ENCODE data around the gene INPP4A. TPM values are rescaled to one million over a fixed set of nuclear protein-coding genes. Genes with fewer than 3 reads are reported as not detected.

The INPP4A gene
- polyA plus RNA-seq, 1 donor from 2014 or later, result 51.4 TPM

DNA sequence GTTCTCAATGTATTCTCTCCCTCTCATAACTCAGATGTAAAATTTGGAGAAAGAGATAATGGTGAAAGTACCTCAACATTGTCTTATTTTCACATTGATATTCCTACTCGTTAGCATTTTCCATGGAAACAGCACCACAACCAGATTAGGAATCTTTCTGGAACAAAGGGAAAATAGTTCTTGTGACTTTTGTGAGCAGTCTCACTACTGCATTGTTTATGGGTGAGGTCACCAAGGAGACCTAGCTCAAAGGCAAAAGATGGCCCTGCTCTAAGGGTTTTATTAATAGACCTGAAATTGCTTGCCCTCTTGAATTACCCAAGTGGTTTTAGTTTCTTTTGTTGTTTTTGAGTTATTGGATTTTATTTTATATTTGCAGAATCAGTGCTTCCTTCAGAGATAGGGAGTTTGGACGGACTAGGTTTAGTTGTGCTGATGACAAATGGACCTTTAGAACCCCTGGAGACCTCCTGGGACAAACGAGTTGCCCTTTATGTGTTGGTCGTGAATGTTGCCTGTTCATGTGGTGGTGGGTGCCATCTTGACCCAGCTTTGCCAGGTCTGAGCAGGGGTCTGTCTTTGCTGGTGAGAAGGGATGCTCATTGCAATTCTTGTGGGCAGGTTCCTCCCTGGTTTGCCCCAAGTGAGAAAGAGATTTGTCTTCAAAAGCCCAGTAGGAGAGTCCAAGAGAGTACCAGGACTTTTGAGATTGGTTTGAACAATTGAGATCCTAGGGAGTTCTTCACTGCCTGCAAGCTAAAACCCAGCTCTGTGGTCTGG is 58.1 kb downstream of the INPP4A start:
- Histone ChIP-seq H4K20me1 (ENCODE audit: insufficient read depth) (no peaks in the 10 kb centered on the region), H3K79me2 (replicated peaks; ENCODE audit: insufficient read depth, low read length) (no peaks in the 10 kb centered on the region), H3K9me2 (ENCODE audit: insufficient read depth, low read length) (no peaks in the 10 kb centered on the region), H2AFZ (ENCODE audit: low read depth, low read length) (no peak overlapping the region), H3K27ac (ENCODE audit: low read length) (peak overlapping the region; percentile 53), H3K4me2 (ENCODE audit: low read length) (no peak overlapping the region), H3K4me3 (ENCODE audit: low read length) (no peak overlapping the region), H3K27me3 (ENCODE audit: insufficient read depth, low read depth, low read length) (no peaks in the 10 kb centered on the region), H3K9ac (ENCODE audit: low read length) (no peak overlapping the region), H3K9me3 (ENCODE audit: low read length) (no peaks in the 10 kb centered on the region), H3K36me3 (ENCODE audit: insufficient read depth, low read length) (no peaks in the 10 kb centered on the region), H3F3A (ENCODE audit: insufficient read depth, low read length, poor library complexity, severe bottlenecking) (no peaks in the 10 kb centered on the region)
- TF ChIP-seq EP300 (conservative IDR thresholded peaks at IDR 0.05; ENCODE audit: poor library complexity, severe bottlenecking) (no peak), SMC3 (conservative IDR thresholded peaks at IDR 0.05; ENCODE audit: poor library complexity) (no peak), EZH2 (IDR thresholded peaks at IDR 0.05; ENCODE audit: borderline replicate concordance, insufficient read depth, low read length, poor library complexity, severe bottlenecking) (no peak)

DNA sequence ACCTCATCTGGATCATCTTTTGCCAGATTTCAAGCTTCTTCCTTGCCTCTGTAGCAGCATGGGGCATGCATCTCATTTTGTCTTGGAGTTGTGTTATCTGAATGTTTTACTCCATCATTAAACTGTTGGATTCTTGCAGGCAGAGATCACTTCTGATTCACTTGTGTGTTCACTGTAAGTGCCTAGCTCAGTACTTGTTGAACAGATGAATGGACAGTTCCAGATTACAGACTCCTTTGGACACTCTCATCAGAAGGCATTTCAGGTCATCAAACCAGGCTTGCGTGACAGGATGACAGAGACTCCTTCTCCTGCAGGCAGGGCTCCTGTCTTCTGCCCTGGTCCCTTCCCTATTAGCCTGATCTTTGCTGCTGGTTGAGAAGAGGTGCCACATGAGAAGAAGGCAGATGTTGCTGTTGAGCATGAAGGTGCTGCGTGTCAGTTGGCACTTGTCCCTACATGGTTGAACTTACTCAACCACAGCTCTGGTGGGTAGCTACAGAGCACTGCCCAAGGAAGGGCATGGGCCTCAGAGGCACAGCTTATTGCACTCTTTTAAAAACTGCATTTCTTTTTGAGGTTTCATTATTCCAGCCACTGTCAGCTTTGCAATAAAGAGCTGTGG is 58.9 kb downstream of the INPP4A start:
- Histone ChIP-seq H3K27me3 (ENCODE audit: insufficient read depth, low read depth, low read length) (no peaks in the 10 kb centered on the region), H3K36me3 (ENCODE audit: insufficient read depth, low read length) (no peaks in the 10 kb centered on the region), H3K9ac (ENCODE audit: low read length) (no peak overlapping the region), H3K4me3 (ENCODE audit: low read length) (no peak overlapping the region), H3K79me2 (replicated peaks; ENCODE audit: insufficient read depth, low read length) (no peaks in the 10 kb centered on the region), H3K27ac (ENCODE audit: low read length) (no peak overlapping the region), H3K9me2 (ENCODE audit: insufficient read depth, low read length) (no peaks in the 10 kb centered on the region), H4K20me1 (ENCODE audit: insufficient read depth) (no peaks in the 10 kb centered on the region), H3F3A (ENCODE audit: insufficient read depth, low read length, poor library complexity, severe bottlenecking) (no peaks in the 10 kb centered on the region), H2AFZ (ENCODE audit: low read depth, low read length) (no peak overlapping the region), H3K4me2 (ENCODE audit: low read length) (no peak overlapping the region), H3K9me3 (ENCODE audit: low read length) (no peaks in the 10 kb centered on the region)
- TF ChIP-seq RAD21 (conservative IDR thresholded peaks at IDR 0.05), result no peak
- TF ChIP-seq POLR2AphosphoS5 (IDR thresholded peaks at IDR 0.05), result no peak
- no peak for TF ChIP-seq CTCF (IDR thresholded peaks at IDR 0.05; ENCODE audit: poor library complexity, severe bottlenecking)
- no peak for TF ChIP-seq SMC3 (conservative IDR thresholded peaks at IDR 0.05; ENCODE audit: poor library complexity)
- TF ChIP-seq REST (IDR thresholded peaks at IDR 0.05; ENCODE audit: borderline replicate concordance), result no peak
- no peak for TF ChIP-seq EP300 (conservative IDR thresholded peaks at IDR 0.05; ENCODE audit: poor library complexity, severe bottlenecking)
- TF ChIP-seq EZH2 (IDR thresholded peaks at IDR 0.05; ENCODE audit: borderline replicate concordance, insufficient read depth, low read length, poor library complexity, severe bottlenecking), result no peak
